Psoas muscle (tissue), 8 donors: ENCODE data around the gene MAMLD1. TPM values are rescaled to one million over a fixed set of nuclear protein-coding genes. Genes with fewer than 3 reads are reported as not detected.

Experiments used
- ATAC-seq, 4 donors: fragments of 200-7000 bp; cut with Tn5 transposase; one replicate each; pipeline ENCODE4 v1.9.1; 2020; ENCODE audit warnings: moderate library complexity in 3 of 4, mild to moderate bottlenecking in 2 of 4
- DNase-seq, 2 donors: peaks; one replicate each; pipeline ENCODE4 v3.0.0-alpha.2; 2020
- H3K27ac ChIP-seq: fragments of 200-600 bp; one replicate; pipeline ENCODE4 v1.8.0; 2022
- H3K27me3 ChIP-seq, 3 donors: fragments of 200-600 bp in 1 of 3; one replicate each; pipeline versions ENCODE4 v1.6.1 to v1.8.0; 2013 to 2022; ENCODE audit warnings: low read length in 2 of 3, mild to moderate bottlenecking in 2 of 3, moderate library complexity in 1 of 3; ENCODE audit not compliant: insufficient read depth in 3 of 3
- H3K36me3 ChIP-seq, 2 donors: fragments of 200-600 bp in 1 of 2; one replicate each; pipeline versions ENCODE4 v1.6.1 to v1.8.0; 2013 to 2022; ENCODE audit warnings: low read depth in 1 of 2, mild to moderate bottlenecking in 1 of 2, moderate library complexity in 1 of 2; ENCODE audit not compliant: insufficient read depth in 1 of 2
- H3K4me1 ChIP-seq: fragments of 200-600 bp; one replicate; pipeline ENCODE4 v1.8.0; 2022
- H3K4me3 ChIP-seq: fragments of 200-600 bp; one replicate; pipeline ENCODE4 v1.8.0; 2022; ENCODE audit warnings: mild to moderate bottlenecking
- H3K9me3 ChIP-seq: fragments of 200-600 bp; one replicate; pipeline ENCODE4 v1.8.0; 2022
- WGBS, 3 donors: extraction: QIAGEN DNeasy Blood & Tissue Kit; methylation state at CpG; one replicate each; pipeline versions ENCODE4 v1.1.6 to v1.1.7; 2013; 5-methylcytosine and 5-hydroxymethylcytosine counted together
- intact Hi-C, 2 donors: fragments of 100-400 bp; cut with DNase I; formaldehyde crosslinking; loops; one replicate each; pipeline versions ENCODE4 v1.11.0 to v1.14.2; 2022
- polyA plus RNA-seq, 3 donors: library from polyadenylated mRNA; stranded (reverse); fragments of 200-250 nt; gene quantifications; one replicate each; pipeline ENCODE4 v1.2.3, GENCODE V29; 2013
- total RNA-seq, 4 donors: library from RNA; stranded (reverse); fragmentation: NEBNext Ultra II Directional in 2 of 4; extraction: Animal tissue kit (Norgen Biotek cat#: 25700) in 2 of 4; gene quantifications; one replicate each; pipeline versions ENCODE4 v1.2.1 to v1.2.4, GENCODE V29; 2021 to 2023
- TF ChIP-seq, protein P1 (sequence below): fragments of 200-600 bp; IDR thresholded peaks from one replicate; pipeline ENCODE4 v1.8.0; 2022; ENCODE audit warnings: antibody characterized with exemption
- donor health status: healthy with polysubstance abuse.
- donor health status: DM: no; HTN: no; CAD: no; lungs with moderate emphysema.
- donor health status: Bipolar disorder and iron deficiency.
- donor health status: healthy.
- donor health status: DM: yes; HTN: yes; CAD: no.
- donor health status: DM: no; HTN: no; CAD: no.
- donor health status: DM: no; HTN: no; CAD: no.
- donor health status: DM: yes; HTN: yes; CAD: no.

MAMLD1 gene
- total and polyA plus RNA-seq, 7 donors: 1.3 to 4.5 (median 2.2) TPM

DNA sequence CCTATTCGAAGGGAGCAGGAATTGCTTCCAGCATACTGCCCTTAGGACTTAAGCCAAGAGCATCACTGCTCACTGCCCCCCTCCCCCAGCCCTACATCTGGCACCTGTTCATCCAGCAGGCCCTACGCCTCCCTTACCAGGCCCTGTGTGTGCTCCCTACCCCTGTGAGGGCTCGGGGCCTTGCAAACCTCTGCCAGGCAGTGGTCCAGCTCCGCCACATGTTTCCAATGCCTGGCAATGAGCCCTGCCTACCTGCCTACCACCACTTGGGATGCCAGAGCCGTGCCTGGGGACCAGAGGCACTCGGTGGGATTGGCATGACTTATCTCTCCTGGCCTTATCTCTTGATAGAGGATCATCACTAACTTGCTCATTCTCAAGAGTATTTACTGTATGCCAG, 177.8 kb downstream of the MAMLD1 start:
- DNase-seq (peak in 1 of 2 donors; percentile 36), ATAC-seq (no peak)
- 60 to 82% (median 80%) methylated on average over 5 to 6 of the region's 6 CpGs for WGBS, 3 donors
- TF ChIP-seq, protein P1, sequence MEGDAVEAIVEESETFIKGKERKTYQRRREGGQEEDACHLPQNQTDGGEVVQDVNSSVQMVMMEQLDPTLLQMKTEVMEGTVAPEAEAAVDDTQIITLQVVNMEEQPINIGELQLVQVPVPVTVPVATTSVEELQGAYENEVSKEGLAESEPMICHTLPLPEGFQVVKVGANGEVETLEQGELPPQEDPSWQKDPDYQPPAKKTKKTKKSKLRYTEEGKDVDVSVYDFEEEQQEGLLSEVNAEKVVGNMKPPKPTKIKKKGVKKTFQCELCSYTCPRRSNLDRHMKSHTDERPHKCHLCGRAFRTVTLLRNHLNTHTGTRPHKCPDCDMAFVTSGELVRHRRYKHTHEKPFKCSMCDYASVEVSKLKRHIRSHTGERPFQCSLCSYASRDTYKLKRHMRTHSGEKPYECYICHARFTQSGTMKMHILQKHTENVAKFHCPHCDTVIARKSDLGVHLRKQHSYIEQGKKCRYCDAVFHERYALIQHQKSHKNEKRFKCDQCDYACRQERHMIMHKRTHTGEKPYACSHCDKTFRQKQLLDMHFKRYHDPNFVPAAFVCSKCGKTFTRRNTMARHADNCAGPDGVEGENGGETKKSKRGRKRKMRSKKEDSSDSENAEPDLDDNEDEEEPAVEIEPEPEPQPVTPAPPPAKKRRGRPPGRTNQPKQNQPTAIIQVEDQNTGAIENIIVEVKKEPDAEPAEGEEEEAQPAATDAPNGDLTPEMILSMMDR: no peak
- H3K27me3 ChIP-seq: no peaks in the 10 kb centered on the region
- intact Hi-C loops: no loop called here
- no peak overlapping the region for H3K27ac ChIP-seq
- H3K4me1 ChIP-seq: no peaks in the 10 kb centered on the region
- no peaks in the 10 kb centered on the region for H3K36me3 ChIP-seq
- H3K9me3 ChIP-seq: no peaks in the 10 kb centered on the region
- no peak overlapping the region for H3K4me3 ChIP-seq

DNA sequence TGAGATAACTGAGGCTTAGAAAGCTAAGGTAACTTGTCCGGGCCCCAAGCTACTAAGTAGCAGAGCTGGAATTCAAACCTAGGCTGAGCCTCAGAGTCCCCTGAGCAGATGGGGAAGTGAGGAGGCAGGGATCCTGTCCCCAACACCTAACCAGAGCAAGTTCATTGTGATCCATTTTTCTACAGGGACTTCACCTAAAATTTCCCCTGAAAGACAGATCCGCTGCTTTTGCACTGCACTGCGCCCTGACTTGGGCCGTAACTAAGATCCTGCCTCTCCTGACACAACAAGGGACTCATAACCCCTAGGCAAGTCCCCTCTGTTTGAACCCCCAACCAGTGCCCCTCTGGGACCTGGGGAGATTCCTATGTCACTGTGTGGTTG, 179.7 kb downstream of the MAMLD1 start:
- no peaks in the 10 kb centered on the region for H3K4me1 ChIP-seq
- WGBS, 3 donors: 94 to 97% (median 97%) methylated on average over 4 of the region's 4 CpGs
- H3K27me3 ChIP-seq: no peaks in the 10 kb centered on the region
- no peak overlapping the region for H3K27ac ChIP-seq
- H3K36me3 ChIP-seq: no peaks in the 10 kb centered on the region
- no peaks in the 10 kb centered on the region for H3K9me3 ChIP-seq
- no peak overlapping the region for H3K4me3 ChIP-seq
- no peak for DNase-seq
- no peak for ATAC-seq
- intact Hi-C loops: no loop called here
- TF ChIP-seq, protein P1: no peak

DNA sequence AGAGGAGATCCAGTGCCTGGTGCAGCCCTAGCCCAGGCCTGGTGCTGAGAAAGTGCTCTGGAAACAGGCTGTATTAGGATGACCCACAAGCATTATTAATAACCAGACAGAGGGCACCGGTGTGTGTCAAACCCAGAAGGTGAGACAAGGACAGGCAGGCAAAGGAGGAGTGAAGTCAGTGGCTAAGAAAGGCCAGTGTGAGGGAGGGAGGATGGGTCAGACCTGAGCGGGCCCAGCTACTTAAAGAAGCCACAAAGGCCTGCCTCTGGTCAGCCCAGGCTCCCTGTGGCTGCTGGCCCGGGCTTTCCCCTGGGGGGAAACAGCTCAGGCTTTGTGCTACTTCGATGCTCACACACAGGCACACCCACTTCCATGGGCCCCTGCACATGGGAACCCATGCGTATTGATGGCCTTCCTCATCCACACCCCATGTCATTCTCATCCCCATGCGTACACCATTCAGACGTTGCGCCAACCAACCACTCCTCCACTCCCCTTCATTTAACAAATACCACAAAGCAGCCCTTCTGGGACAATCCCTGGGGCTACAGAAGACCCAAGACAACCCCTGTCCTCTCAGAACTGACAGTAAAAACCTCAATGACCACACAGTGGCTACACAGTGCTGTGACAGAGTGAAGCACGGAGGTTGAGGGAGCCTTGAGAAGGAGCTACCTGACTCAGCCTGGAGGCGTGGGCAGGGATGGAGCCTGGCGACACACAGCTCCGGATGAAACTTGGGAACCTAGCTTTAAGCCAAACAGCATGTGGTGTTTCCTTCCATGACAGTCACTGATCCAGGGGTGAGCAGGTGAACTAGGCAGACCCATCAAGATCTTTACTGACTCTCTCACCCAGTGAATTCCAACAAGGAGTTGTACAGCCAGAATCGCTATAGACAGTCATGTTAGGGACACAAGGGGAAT, 180.4 kb downstream of the MAMLD1 start:
- no peaks in the 10 kb centered on the region for H3K4me1 ChIP-seq
- TF ChIP-seq, protein P1: no peak
- ATAC-seq: peak in 3 of 4 donors; percentile 69 to 76 (median 71)
- no peaks in the 10 kb centered on the region for H3K36me3 ChIP-seq
- H3K9me3 ChIP-seq: no peaks in the 10 kb centered on the region
- intact Hi-C loops: no loop called here
- DNase-seq: no peak
- no peaks in the 10 kb centered on the region for H3K27me3 ChIP-seq
- WGBS, 3 donors: 72 to 84% (median 79%) methylated on average over 12 to 13 of the region's 13 CpGs
- peak overlapping the region; percentile 23 for H3K27ac ChIP-seq
- H3K4me3 ChIP-seq: no peak overlapping the region

DNA sequence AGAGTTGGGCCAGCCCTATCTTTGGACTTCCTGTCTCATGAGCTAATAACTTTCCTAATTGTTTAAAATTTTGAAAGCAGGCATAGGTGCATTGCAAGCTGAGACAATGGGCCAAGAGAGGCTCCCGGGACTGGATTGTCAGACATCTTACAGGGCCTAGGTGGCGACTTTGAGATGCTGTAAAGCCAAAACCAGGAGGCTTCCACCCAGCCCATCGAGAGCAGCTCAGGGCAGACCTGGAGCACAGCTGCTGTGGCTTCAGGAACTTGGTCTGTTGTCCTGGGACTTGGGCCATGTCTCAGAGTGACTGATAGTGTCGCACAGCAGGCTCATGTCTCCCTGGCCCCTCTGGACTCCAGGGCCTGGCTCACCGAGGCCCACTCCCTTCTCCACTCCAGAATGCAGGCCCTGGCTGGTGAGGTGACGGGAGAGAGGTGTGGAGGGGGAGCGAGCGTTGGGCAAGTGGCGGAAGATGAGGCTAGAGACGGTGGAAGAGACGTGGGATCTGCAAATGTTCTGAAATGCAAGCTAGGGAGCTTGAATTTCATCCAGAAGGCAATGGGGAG, 181.2 kb downstream of the MAMLD1 start:
- Histone ChIP-seq H3K36me3 (no peaks in the 10 kb centered on the region), H3K9me3 (no peaks in the 10 kb centered on the region), H3K4me1 (no peaks in the 10 kb centered on the region), H3K27me3 (no peaks in the 10 kb centered on the region), H3K27ac (no peak overlapping the region), H3K4me3 (no peak overlapping the region)
- no peak for DNase-seq
- 58 to 72% (median 63%) methylated on average over 11 of the region's 11 CpGs for WGBS, 3 donors
- TF ChIP-seq, protein P1: no peak
- no peak for ATAC-seq
- intact Hi-C loops: no loop called here
